Endothelial cell of umbilical vein (primary cell): ENCODE results near the gene PDHB.

Experiments
- CTCF ChIP-seq, 2 donors: IDR thresholded peaks; 1 replicate in 1 of 2; 2 replicates in 1 of 2; pipeline ENCODE4 v1.5.1; 2011; ENCODE audit warnings: low read length in 2 of 2, mild to moderate bottlenecking in 2 of 2, moderate library complexity in 2 of 2, control low read depth in 1 of 2, inconsistent platforms in 1 of 2, low read depth in 1 of 2; ENCODE audit not compliant: insufficient read depth in 1 of 2; ENCODE audit errors: extremely low read depth in 1 of 2
- POLR2AphosphoS5 ChIP-seq: IDR thresholded peaks from 2 replicates; pipeline ENCODE4 v1.6.1; 2012; ENCODE audit warnings: low read depth, mild to moderate bottlenecking, control low read depth, low read length, moderate library complexity; ENCODE audit not compliant: insufficient read depth

- TF ChIP-seq CTCF (IDR thresholded peaks at IDR 0.05; ENCODE audit: extremely low read depth in 1 of 2, insufficient read depth in 1 of 2, low read depth in 1 of 2, low read length in 2 of 2) (no peak), POLR2AphosphoS5 (no peak)
Observed at GRCh38 chr3:58416191-58416590, 17.4 kb downstream of the PDHB start.
